HEK293 (cell line): Measurements from ENCODE around the gene PACRG.

Experiments
- CTCF ChIA-PET: fragments of 350-600 bp; formaldehyde crosslinking; extraction: SDS; loops from one replicate; lab custom pipeline; 2021; ENCODE audit warnings: antibody characterized with exemption; lab: Yijun Ruan, JAX
- POLR2A ChIA-PET: fragments of 300-600 bp; formaldehyde crosslinking; extraction: SDS; loops from one replicate; lab custom pipeline; 2020; ENCODE audit warnings: antibody characterized with exemption, inconsistent platforms; lab: Yijun Ruan, JAX
- H3K27ac ChIP-seq: fragments of 200-500 bp; sonication (Bioruptor generic); 2 replicates; pipeline ENCODE4 v1.5.1; 2014; ENCODE audit warnings: low read depth, low read length, control low read depth, inconsistent platforms; ENCODE audit errors: extremely low read depth
- H3K36me3 ChIP-seq, 2 experiments: fragments of 200-500 bp in 1 of 2; sonication (Bioruptor generic) in 1 of 2; 1 replicate in 1 of 2; 2 replicates in 1 of 2; pipeline ENCODE4 v1.5.1; 2014 to 2017; ENCODE audit warnings: inconsistent platforms in 2 of 2, low read length in 2 of 2; ENCODE audit not compliant: control insufficient read depth in 2 of 2, insufficient read depth in 1 of 2
- H3K4me1 ChIP-seq: fragments of 200-500 bp; sonication (Bioruptor generic); 2 replicates; pipeline ENCODE4 v1.5.1; 2014; ENCODE audit warnings: mild to moderate bottlenecking, low read length, inconsistent platforms; ENCODE audit not compliant: control insufficient read depth, insufficient read depth
- H3K4me3 ChIP-seq: 2 replicates; pipeline ENCODE4 v1.5.1; 2011; ENCODE audit warnings: low read depth, mild to moderate bottlenecking, control low read depth, low read length, moderate library complexity
- H3K9me3 ChIP-seq: fragments of 200-500 bp; sonication (Bioruptor generic); 2 replicates; pipeline ENCODE4 v1.5.1; 2014; ENCODE audit warnings: low read depth, low read length, inconsistent platforms; ENCODE audit not compliant: control insufficient read depth, insufficient read depth
- HOXC10 ChIP-seq: sonication (generic); formaldehyde crosslinking; IDR thresholded peaks from 2 replicates; pipeline ENCODE4 v1.8.1; 2023; ENCODE audit warnings: mild to moderate bottlenecking, missing genetic modification reagents
- PATZ1 ChIP-seq: fragments of 450-650 bp; formaldehyde crosslinking; IDR thresholded peaks from 2 replicates; pipeline ENCODE4 v1.5.1; 2016; ENCODE audit warnings: missing biosample characterization, missing genetic modification characterization
- TRIM28 ChIP-seq: IDR thresholded peaks from 2 replicates; pipeline ENCODE4 v1.6.1; 2011; ENCODE audit warnings: low read length, control low read depth, borderline replicate concordance
- ZBTB20 ChIP-seq: fragments of 450-650 bp; formaldehyde crosslinking; IDR thresholded peaks from 2 replicates; pipeline ENCODE4 v1.5.1; 2016; ENCODE audit warnings: missing biosample characterization, missing genetic modification characterization
- ZNF133 ChIP-seq: fragments of 450-650 bp; formaldehyde crosslinking; IDR thresholded peaks from 2 replicates; pipeline ENCODE4 v1.5.1; 2016; ENCODE audit warnings: missing biosample characterization, missing genetic modification characterization
- ZNF221 ChIP-seq: fragments of 450-650 bp; formaldehyde crosslinking; IDR thresholded peaks from 2 replicates; pipeline ENCODE4 v1.5.1; 2017; ENCODE audit warnings: missing biosample characterization, missing genetic modification characterization, borderline replicate concordance
- ZNF26 ChIP-seq: fragments of 450-650 bp; formaldehyde crosslinking; IDR thresholded peaks from 2 replicates; pipeline ENCODE4 v1.5.1; 2016; ENCODE audit warnings: missing biosample characterization, missing genetic modification characterization
- ZNF274 ChIP-seq, 2 experiments: fragments of 200-500 bp in 1 of 2; fragments of 450-650 bp in 1 of 2; sonication (Bioruptor generic) in 1 of 2; formaldehyde crosslinking in 1 of 2; IDR thresholded peaks; 2 replicates each; pipeline versions ENCODE4 v1.5.1 to v1.6.1; 2014 to 2016; ENCODE audit warnings: borderline replicate concordance in 1 of 2, inconsistent platforms in 1 of 2, low read length in 1 of 2, missing biosample characterization in 1 of 2, missing genetic modification characterization in 1 of 2
- ZNF311 ChIP-seq: fragments of 450-650 bp; formaldehyde crosslinking; IDR thresholded peaks from 2 replicates; pipeline ENCODE4 v1.5.1; 2017; ENCODE audit warnings: missing biosample characterization, missing genetic modification characterization, borderline replicate concordance
- ZNF391 ChIP-seq: fragments of 450-650 bp; formaldehyde crosslinking; IDR thresholded peaks from 2 replicates; pipeline ENCODE4 v1.5.1; 2016; ENCODE audit warnings: low read depth, missing biosample characterization, missing genetic modification characterization, borderline replicate concordance
- ZNF639 ChIP-seq: fragments of 450-650 bp; formaldehyde crosslinking; IDR thresholded peaks from 2 replicates; pipeline ENCODE4 v1.5.1; 2016; ENCODE audit warnings: missing biosample characterization, missing genetic modification characterization
- ZNF664 ChIP-seq: fragments of 450-650 bp; formaldehyde crosslinking; IDR thresholded peaks from 2 replicates; pipeline ENCODE4 v1.5.1; 2016; ENCODE audit warnings: missing biosample characterization, missing genetic modification characterization
- ZNF707 ChIP-seq: fragments of 450-650 bp; formaldehyde crosslinking; IDR thresholded peaks from 2 replicates; pipeline ENCODE4 v1.5.1; 2016; ENCODE audit warnings: missing biosample characterization, missing genetic modification characterization
- TF ChIP-seq, protein P1 (sequence below): fragments of 450-650 bp; formaldehyde crosslinking; IDR thresholded peaks from 2 replicates; pipeline ENCODE4 v1.5.1; 2016; ENCODE audit warnings: missing biosample characterization, missing genetic modification characterization, borderline replicate concordance
- TF ChIP-seq, protein P2 (sequence below): fragments of 450-650 bp; IDR thresholded peaks from 2 replicates; pipeline ENCODE4 v1.5.1; 2018; ENCODE audit warnings: missing biosample characterization, missing genetic modification characterization
- TF ChIP-seq, protein P3 (sequence below): fragments of 450-650 bp; formaldehyde crosslinking; IDR thresholded peaks from 2 replicates; pipeline ENCODE4 v1.5.1; 2017; ENCODE audit warnings: missing biosample characterization, missing genetic modification characterization
- TF ChIP-seq, protein P4 (sequence below): fragments of 450-650 bp; IDR thresholded peaks from 2 replicates; pipeline ENCODE4 v1.5.1; 2018; ENCODE audit warnings: missing biosample characterization, mild to moderate bottlenecking, missing genetic modification characterization

PACRG gene

GRCh38 chr6:163296835-163297519 is 569.2 kb downstream of the PACRG start (continued):
- no peak for TF ChIP-seq PATZ1 (tag by site-specific recombination)
- TF ChIP-seq, all 188 proteins: peak for 0

DNA sequence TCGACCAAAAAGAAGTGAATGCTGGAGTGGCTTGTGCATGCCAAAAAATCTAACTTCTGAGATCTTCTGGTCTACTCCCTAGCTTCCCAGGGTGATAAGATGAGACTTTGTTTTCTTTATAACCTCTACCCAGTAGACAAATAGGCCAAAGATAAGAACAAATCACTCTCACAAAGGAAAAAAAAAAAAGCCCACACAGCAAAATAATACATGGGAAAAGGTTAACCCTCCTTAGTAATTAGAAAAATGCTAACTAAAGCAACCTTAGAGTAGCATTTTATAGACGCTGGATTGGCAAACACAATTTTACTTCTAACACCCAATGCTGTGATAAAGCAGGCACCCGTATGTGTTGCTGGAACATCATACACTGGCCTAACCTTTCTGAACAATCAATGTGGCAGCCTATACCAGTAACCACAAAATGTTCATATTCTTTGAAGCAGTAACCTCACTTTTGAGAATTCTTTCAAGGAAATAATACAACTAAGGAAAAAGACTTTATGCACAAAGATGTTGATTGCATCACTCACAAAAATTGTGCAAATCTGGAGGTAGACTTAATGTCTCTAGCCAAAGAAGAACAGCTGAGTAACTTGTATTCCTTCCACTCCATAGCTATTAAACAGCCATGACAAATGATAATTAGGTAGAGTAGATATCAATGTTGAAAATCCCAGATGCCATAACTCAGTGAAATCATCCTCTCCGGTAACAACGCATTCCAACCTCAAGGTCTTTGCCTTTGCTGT is 570.5 kb downstream of the PACRG start:
- ChIA-PET POLR2A (no interaction called here), CTCF (no interaction called here)
- no peaks in the 10 kb centered on the region for H3K36me3 ChIP-seq
- H3K27ac ChIP-seq, result no peak overlapping the region
- no peak overlapping the region for H3K4me3 ChIP-seq
- no peaks in the 10 kb centered on the region; the same call in 1 of the 2 replicates for H3K4me1 ChIP-seq
- TF ChIP-seq ZNF26 (tag by site-specific recombination) (no peak), TRIM28 (peak; percentile 60)
- no peaks in the 10 kb centered on the region for H3K9me3 ChIP-seq

DNA sequence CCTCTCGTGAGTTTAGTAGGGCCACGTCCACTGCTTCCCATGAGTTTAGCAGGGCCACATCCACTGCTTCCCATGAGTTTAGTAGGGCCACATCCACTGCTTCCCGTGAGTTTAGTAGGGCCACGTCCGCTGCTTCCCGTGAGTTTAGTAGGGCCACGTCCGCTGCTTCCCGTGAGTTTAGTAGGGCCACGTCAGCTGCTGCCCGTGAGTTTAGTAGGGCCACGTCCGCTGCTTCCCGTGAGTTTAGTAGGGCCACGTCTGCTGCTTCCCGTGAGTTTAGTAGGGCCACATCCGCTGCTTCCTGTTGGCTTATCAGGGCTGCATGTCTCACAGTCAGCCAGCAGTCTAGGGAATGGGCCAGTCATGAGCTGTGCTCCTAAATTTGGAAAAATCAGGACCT is 573.1 kb downstream of the PACRG start:
- TF ChIP-seq HOXC10 (CRISPR knock-in tag), result no peak
- no peak for TF ChIP-seq ZNF664 (tag by site-specific recombination)
- TF ChIP-seq ZNF311 (tag by site-specific recombination), result no peak
- no peak for TF ChIP-seq ZNF639 (tag by site-specific recombination)
- no peak for TF ChIP-seq ZNF391 (tag by site-specific recombination)
- TF ChIP-seq, protein P1, sequence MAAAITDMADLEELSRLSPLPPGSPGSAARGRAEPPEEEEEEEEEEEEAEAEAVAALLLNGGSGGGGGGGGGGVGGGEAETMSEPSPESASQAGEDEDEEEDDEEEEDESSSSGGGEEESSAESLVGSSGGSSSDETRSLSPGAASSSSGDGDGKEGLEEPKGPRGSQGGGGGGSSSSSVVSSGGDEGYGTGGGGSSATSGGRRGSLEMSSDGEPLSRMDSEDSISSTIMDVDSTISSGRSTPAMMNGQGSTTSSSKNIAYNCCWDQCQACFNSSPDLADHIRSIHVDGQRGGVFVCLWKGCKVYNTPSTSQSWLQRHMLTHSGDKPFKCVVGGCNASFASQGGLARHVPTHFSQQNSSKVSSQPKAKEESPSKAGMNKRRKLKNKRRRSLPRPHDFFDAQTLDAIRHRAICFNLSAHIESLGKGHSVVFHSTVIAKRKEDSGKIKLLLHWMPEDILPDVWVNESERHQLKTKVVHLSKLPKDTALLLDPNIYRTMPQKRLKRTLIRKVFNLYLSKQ, result no peak
- TF ChIP-seq, protein P2, sequence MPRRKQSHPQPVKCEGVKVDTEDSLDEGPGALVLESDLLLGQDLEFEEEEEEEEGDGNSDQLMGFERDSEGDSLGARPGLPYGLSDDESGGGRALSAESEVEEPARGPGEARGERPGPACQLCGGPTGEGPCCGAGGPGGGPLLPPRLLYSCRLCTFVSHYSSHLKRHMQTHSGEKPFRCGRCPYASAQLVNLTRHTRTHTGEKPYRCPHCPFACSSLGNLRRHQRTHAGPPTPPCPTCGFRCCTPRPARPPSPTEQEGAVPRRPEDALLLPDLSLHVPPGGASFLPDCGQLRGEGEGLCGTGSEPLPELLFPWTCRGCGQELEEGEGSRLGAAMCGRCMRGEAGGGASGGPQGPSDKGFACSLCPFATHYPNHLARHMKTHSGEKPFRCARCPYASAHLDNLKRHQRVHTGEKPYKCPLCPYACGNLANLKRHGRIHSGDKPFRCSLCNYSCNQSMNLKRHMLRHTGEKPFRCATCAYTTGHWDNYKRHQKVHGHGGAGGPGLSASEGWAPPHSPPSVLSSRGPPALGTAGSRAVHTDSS (tag by site-specific recombination), result no peak
- no peak for TF ChIP-seq ZNF274 (IDR thresholded peaks at IDR 0.05; ENCODE audit: low read length)
- no peak for TF ChIP-seq ZNF274 (tag by site-specific recombination; IDR thresholded peaks at IDR 0.05; ENCODE audit: borderline replicate concordance)
- TF ChIP-seq, protein P3, sequence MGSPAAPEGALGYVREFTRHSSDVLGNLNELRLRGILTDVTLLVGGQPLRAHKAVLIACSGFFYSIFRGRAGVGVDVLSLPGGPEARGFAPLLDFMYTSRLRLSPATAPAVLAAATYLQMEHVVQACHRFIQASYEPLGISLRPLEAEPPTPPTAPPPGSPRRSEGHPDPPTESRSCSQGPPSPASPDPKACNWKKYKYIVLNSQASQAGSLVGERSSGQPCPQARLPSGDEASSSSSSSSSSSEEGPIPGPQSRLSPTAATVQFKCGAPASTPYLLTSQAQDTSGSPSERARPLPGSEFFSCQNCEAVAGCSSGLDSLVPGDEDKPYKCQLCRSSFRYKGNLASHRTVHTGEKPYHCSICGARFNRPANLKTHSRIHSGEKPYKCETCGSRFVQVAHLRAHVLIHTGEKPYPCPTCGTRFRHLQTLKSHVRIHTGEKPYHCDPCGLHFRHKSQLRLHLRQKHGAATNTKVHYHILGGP (tag by site-specific recombination), result no peak
- no peak for TF ChIP-seq ZNF707
- no peak for TF ChIP-seq ZBTB20 (tag by site-specific recombination)
- TF ChIP-seq, protein P4, sequence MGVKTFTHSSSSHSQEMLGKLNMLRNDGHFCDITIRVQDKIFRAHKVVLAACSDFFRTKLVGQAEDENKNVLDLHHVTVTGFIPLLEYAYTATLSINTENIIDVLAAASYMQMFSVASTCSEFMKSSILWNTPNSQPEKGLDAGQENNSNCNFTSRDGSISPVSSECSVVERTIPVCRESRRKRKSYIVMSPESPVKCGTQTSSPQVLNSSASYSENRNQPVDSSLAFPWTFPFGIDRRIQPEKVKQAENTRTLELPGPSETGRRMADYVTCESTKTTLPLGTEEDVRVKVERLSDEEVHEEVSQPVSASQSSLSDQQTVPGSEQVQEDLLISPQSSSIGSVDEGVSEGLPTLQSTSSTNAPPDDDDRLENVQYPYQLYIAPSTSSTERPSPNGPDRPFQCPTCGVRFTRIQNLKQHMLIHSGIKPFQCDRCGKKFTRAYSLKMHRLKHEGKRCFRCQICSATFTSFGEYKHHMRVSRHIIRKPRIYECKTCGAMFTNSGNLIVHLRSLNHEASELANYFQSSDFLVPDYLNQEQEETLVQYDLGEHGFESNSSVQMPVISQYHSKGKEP (tag by site-specific recombination), result no peak
- TF ChIP-seq ZNF133 (tag by site-specific recombination), result no peak
- no peak for TF ChIP-seq ZNF221 (tag by site-specific recombination)
- POLR2A ChIA-PET, result no interaction called here
- no peaks in the 10 kb centered on the region for H3K9me3 ChIP-seq
- H3K27ac ChIP-seq, result no peak overlapping the region
- H3K4me3 ChIP-seq, result no peak overlapping the region
- no peaks in the 10 kb centered on the region; the same call in 1 of the 2 replicates for H3K4me1 ChIP-seq
- CTCF ChIA-PET, result no interaction called here
- H3K36me3 ChIP-seq, result no peaks in the 10 kb centered on the region
